ENCODE measurements around the gene CTSW. TPM values are rescaled to one million over a fixed set of nuclear protein-coding genes. Genes with fewer than 3 reads are reported as not detected.

CTSW gene
- total and polyA plus RNA-seq, 2 of the 4 experiments (the other 2 are of a cell fraction) = 0.07 to 0.18 TPM

- H3K4ac ChIP-seq (ENCODE audit: low read depth, low read length) = no peak overlapping the region
- ATAC-seq (ENCODE audit: low read depth) (no peak), DNase-seq (no peak)
- CTCF ChIA-PET = no interaction called here
- no peak overlapping the region for H4K91ac ChIP-seq (ENCODE audit: insufficient read depth, low read depth, low read length)
- no peak overlapping the region for H2BK120ac ChIP-seq (ENCODE audit: low read depth, low read length)
- H3K18ac ChIP-seq (ENCODE audit: low read depth, low read length) = no peak overlapping the region
- H3K56ac ChIP-seq (ENCODE audit: extremely low read depth, insufficient read depth, low read length) = no peak overlapping the region
- no peak overlapping the region for H3K9ac ChIP-seq (ENCODE audit: low read depth, low read length)
- POLR2A ChIA-PET (ENCODE audit: unreplicated experiment) = no interaction called here
- peaks cover 4% of the 10 kb centered on the region for H3K4me1 ChIP-seq (ENCODE audit: control insufficient read depth, insufficient read depth, low read length)
- H3K27ac ChIP-seq (ENCODE audit: insufficient read depth, low read length) = no peak overlapping the region
- peak overlapping the region; percentile 23 for H2AFZ ChIP-seq (replicated peaks; ENCODE audit: low read length, poor library complexity)
- H3K9me1 ChIP-seq (ENCODE audit: insufficient read depth, low read length) = peaks cover 7% of the 10 kb centered on the region; the same call in 1 of the 2 replicates
- intact Hi-C loops (cut with micrococcal nuclease) (no loop called here), dilution Hi-C loops (cut with HindIII; ENCODE audit: low sequenced_read_pairs, unreplicated experiment) (no loop called here), in situ Hi-C loops (cut with MboI; ENCODE audit: low sequenced_read_pairs) (no loop called here)
- no peak overlapping the region for H2BK20ac ChIP-seq (ENCODE audit: low read depth, low read length)
- no peak overlapping the region for H4K8ac ChIP-seq (ENCODE audit: low read depth in 2 of 2, low read length in 2 of 2)
- H3K14ac ChIP-seq (replicated peaks; ENCODE audit: low read depth, low read length) = no peak overlapping the region
- no peak overlapping the region for H2AK5ac ChIP-seq (ENCODE audit: low read depth, low read length)
- H3K4me3 ChIP-seq (ENCODE audit: insufficient read depth, low read depth, low read length) = no peak overlapping the region
- no peaks in the 10 kb centered on the region for H3K27me3 ChIP-seq (ENCODE audit: control insufficient read depth, insufficient read depth, low read length)
- no peak overlapping the region for H4K5ac ChIP-seq (ENCODE audit: low read depth, low read length)
- no peak overlapping the region for H2BK15ac ChIP-seq (ENCODE audit: low read depth, low read length)
- H3K23ac ChIP-seq (ENCODE audit: low read depth, low read length) = no peak overlapping the region
- BruUV-seq (replicated peaks) = no TSS peak
- no peak overlapping the region for H2BK5ac ChIP-seq (ENCODE audit: low read depth, low read length, poor library complexity, severe bottlenecking)
- peak overlapping the region; percentile 76 for H2AK9ac ChIP-seq (replicated peaks; ENCODE audit: low read depth, low read length, poor library complexity)
- H4K20me1 ChIP-seq (ENCODE audit: insufficient read depth, low read length) = peaks cover 43% of the 10 kb centered on the region
- WGBS, 2 experiments (ENCODE audit: extremely low coverage in 2 of 2, insufficient read length in 1 of 2) = 100% methylated on average over 3 of the region's 18 CpGs; no CpG with 5 or more reads in 1 of the 2 experiments
- H3K79me1 ChIP-seq (ENCODE audit: low read depth in 1 of 2, low read length in 2 of 2) = peaks cover 19 to 84% of the 10 kb centered on the region in 2 experiments
- no peak for TF ChIP-seq CHD1 (IDR thresholded peaks at IDR 0.05; ENCODE audit: low read depth, low read length)
- TF ChIP-seq USF2 (IDR thresholded peaks at IDR 0.05; ENCODE audit: low read depth, low read length) = no peak
- TF ChIP-seq BHLHE40 (IDR thresholded peaks at IDR 0.05; ENCODE audit: low read depth, low read length) = no peak
- TF ChIP-seq MXI1 (IDR thresholded peaks at IDR 0.05; ENCODE audit: borderline replicate concordance, low read depth, low read length) = no peak
- no peak for TF ChIP-seq CTCF (conservative IDR thresholded peaks at IDR 0.05; ENCODE audit: low read depth, low read length)
- TF ChIP-seq RAD21 (IDR thresholded peaks at IDR 0.05; ENCODE audit: low read length) = no peak
- TF ChIP-seq MAFK (IDR thresholded peaks at IDR 0.05; ENCODE audit: low read depth, low read length) = no peak
- TF ChIP-seq RCOR1 (IDR thresholded peaks at IDR 0.05; ENCODE audit: insufficient replicate concordance, low read length) = no peak
- no peak for TF ChIP-seq ELK1 (IDR thresholded peaks at IDR 0.05; ENCODE audit: borderline replicate concordance, low read depth, low read length)
- no peak for TF ChIP-seq POLR2A (IDR thresholded peaks at IDR 0.05; ENCODE audit: low read depth, low read length)
- H3K4me2 ChIP-seq (ENCODE audit: low read depth, low read length) = no peak overlapping the region
- no peaks in the 10 kb centered on the region for H3K9me3 ChIP-seq (ENCODE audit: control insufficient read depth, insufficient read depth, low read length)
- H3K36me3 ChIP-seq (ENCODE audit: control insufficient read depth, insufficient read depth, low read length) = peaks cover 81% of the 10 kb centered on the region
Measured at GRCh38 chr11:65864706-65865471, 14.7 kb upstream of the CTSW start.

All from IMR-90 (cell line).